HG02798 (cell line): ENCODE measurements around the gene SLC45A3.

Source experiments
- ATAC-seq: cut with Tn5 transposase; IDR thresholded peaks from one replicate; pipeline ENCODE4 v1.9.1; 2021; ENCODE audit warnings: mild to moderate bottlenecking; ENCODE audit not compliant: unreplicated experiment, poor library complexity

Gene SLC45A3

GRCh38 chr1:205701420-205701819 is 21.1 kb upstream of the SLC45A3 start:
- no peak for ATAC-seq

GRCh38 chr1:205700865-205701401 is 20.6 kb upstream of the SLC45A3 start:
- ATAC-seq: no peak

GRCh38 chr1:205699416-205699815 is 19.1 kb upstream of the SLC45A3 start:
- no peak for ATAC-seq

GRCh38 chr1:205698921-205699320 is 18.6 kb upstream of the SLC45A3 start:
- no peak for ATAC-seq

- ATAC-seq: no peak
Observed at GRCh38 chr1:205693421-205693991, 13.2 kb upstream of the SLC45A3 start.

GRCh38 chr1:205692423-205692822 is 12.1 kb upstream of the SLC45A3 start:
- ATAC-seq: no peak

- ATAC-seq: no peak
Observed at GRCh38 chr1:205690122-205690756, 9.9 kb upstream of the SLC45A3 start.

GRCh38 chr1:205689479-205689878 is 9.2 kb upstream of the SLC45A3 start:
- ATAC-seq: no peak

GRCh38 chr1:205688171-205689080 is 8.1 kb upstream of the SLC45A3 start:
- no peak for ATAC-seq

GRCh38 chr1:205687242-205687641 is 6.9 kb upstream of the SLC45A3 start:
- no peak for ATAC-seq

- ATAC-seq: no peak
Observed at GRCh38 chr1:205681364-205681763, 1.1 kb upstream of the SLC45A3 start.

- no peak for ATAC-seq
Observed at GRCh38 chr1:205678286-205679111, 1.8 kb downstream of the SLC45A3 start.

- no peak for ATAC-seq
Observed at GRCh38 chr1:205677167-205677566, 3.1 kb downstream of the SLC45A3 start.

GRCh38 chr1:205676597-205676996 is 3.7 kb downstream of the SLC45A3 start:
- ATAC-seq: no peak

GRCh38 chr1:205676002-205676401 is 4.3 kb downstream of the SLC45A3 start:
- no peak for ATAC-seq

GRCh38 chr1:205675247-205675646 is 5.1 kb downstream of the SLC45A3 start:
- no peak for ATAC-seq

- ATAC-seq: no peak
Observed at GRCh38 chr1:205672970-205673369, 7.3 kb downstream of the SLC45A3 start.

GRCh38 chr1:205672395-205672889 is 7.9 kb downstream of the SLC45A3 start:
- no peak for ATAC-seq

- ATAC-seq: no peak
Observed at GRCh38 chr1:205670611-205671430, 9.5 kb downstream of the SLC45A3 start.
